UCSD-AML1 (cell line): Measurements from ENCODE around the gene SPATS2.
"Not testable (repeated sequence)": the region's sequence is repeated elsewhere in the genome, so short reads cannot be mapped to it uniquely, and the experiment has no call there.

Source experiments
- DNase-seq: peaks from one replicate; lab custom pipeline; 2025; ENCODE audit not compliant: unreplicated experiment; lab: John Stamatoyannopoulos, UW

SPATS2 gene

GRCh38 chr12:49367381-49368239 lies at the start of gene SPATS2:
Gene SPATS2 (plus strand): TSS chr12:49367462. CDS start chr12:49461013, 93,551 bp downstream.
- no peak for DNase-seq

- DNase-seq: not testable (repeated sequence)
Measured at GRCh38 chr12:49320411-49321103, 46.7 kb upstream of the SPATS2 start.

GRCh38 chr12:49322367-49322707 lies 44.9 kb upstream of the SPATS2 start:
- no peak for DNase-seq

GRCh38 chr12:49322708-49323523 lies 44.3 kb upstream of the SPATS2 start, which contains the start of gene TROAP:
Gene TROAP (plus strand): TSS chr12:49323255. CDS start chr12:49323609, 354 bp downstream.
- DNase-seq: peak; percentile 96

- DNase-seq: no peak
Measured at GRCh38 chr12:49323524-49324097, 43.7 kb upstream of the SPATS2 start.

- no peak for DNase-seq
Measured at GRCh38 chr12:49325606-49326005, 41.7 kb upstream of the SPATS2 start.

GRCh38 chr12:49327368-49327767 lies 39.9 kb upstream of the SPATS2 start:
- DNase-seq: no peak

GRCh38 chr12:49327887-49328286 lies 39.4 kb upstream of the SPATS2 start:
- DNase-seq: no peak

- DNase-seq: no peak
Measured at GRCh38 chr12:49328816-49329215, 38.4 kb upstream of the SPATS2 start.

- no peak for DNase-seq
Measured at GRCh38 chr12:49330032-49330619, 37.1 kb upstream of the SPATS2 start.

GRCh38 chr12:49330631-49331379 lies 36.5 kb upstream of the SPATS2 start:
- DNase-seq: no peak

GRCh38 chr12:49331380-49332222 lies 35.7 kb upstream of the SPATS2 start:
- peak; percentile 27 for DNase-seq

GRCh38 chr12:49332441-49332861 lies 34.8 kb upstream of the SPATS2 start:
- no peak for DNase-seq

GRCh38 chr12:49332891-49333371 lies 34.3 kb upstream of the SPATS2 start:
- no peak for DNase-seq

- not testable (repeated sequence) for DNase-seq
Measured at GRCh38 chr12:49333778-49334177, 33.5 kb upstream of the SPATS2 start.

- DNase-seq: no peak
Measured at GRCh38 chr12:49334226-49334625, 33.0 kb upstream of the SPATS2 start.

GRCh38 chr12:49334681-49335080 lies 32.6 kb upstream of the SPATS2 start:
- DNase-seq: no peak

- no peak for DNase-seq
Measured at GRCh38 chr12:49335118-49335954, 31.9 kb upstream of the SPATS2 start.
